SK-N-MC (cell line): ENCODE results near the gene ULK4.

ENCODE experiments used
- DNase-seq: peaks from one replicate; pipeline ENCODE4 v3.0.0-alpha.2; 2011; ENCODE audit warnings: low read depth, low spot score
- H3K27ac ChIP-seq: fragments of 200-600 bp; sonication (generic); 2 replicates; pipeline ENCODE4 v1.5.1; 2016; ENCODE audit warnings: mixed run types
- H3K36me3 ChIP-seq: fragments of 200-600 bp; sonication (generic); 2 replicates; pipeline ENCODE4 v1.6.1; 2017; ENCODE audit warnings: antibody characterized with exemption, low read length, mixed read lengths; ENCODE audit not compliant: insufficient read depth
- H3K4me3 ChIP-seq: fragments of 200-600 bp; sonication (generic); 2 replicates; pipeline ENCODE4 v1.5.1; 2016
- H3K9ac ChIP-seq: fragments of 200-600 bp; sonication (generic); 2 replicates; pipeline ENCODE4 v1.8.0; 2017; ENCODE audit warnings: mixed run types, mixed read lengths; ENCODE audit not compliant: insufficient read length
- H3K9me3 ChIP-seq: fragments of 200-600 bp; sonication (generic); 2 replicates; pipeline ENCODE4 v1.6.1; 2017; ENCODE audit warnings: low read depth, mild to moderate bottlenecking, antibody characterized with exemption, low read length, moderate library complexity, mixed read lengths
- EZH2 ChIP-seq: fragments of 200-600 bp; sonication (generic); IDR thresholded peaks from one replicate; pipeline ENCODE4 v1.6.1; 2017; ENCODE audit warnings: antibody characterized with exemption
- FOXP2 ChIP-seq: optimal IDR thresholded peaks from 2 replicates; pipeline ENCODE3; 2011; ENCODE audit warnings: mild to moderate bottlenecking, moderate library complexity; ENCODE audit not compliant: insufficient read depth; ENCODE audit errors: extremely low read length, control extremely low read depth
- POLR2AphosphoS5 ChIP-seq: IDR thresholded peaks from 2 replicates; pipeline ENCODE4 v1.6.1; 2012; ENCODE audit warnings: mild to moderate bottlenecking, low read depth, low read length, borderline replicate concordance

The ULK4 gene

GRCh38 chr3:41434781-41435180 is 527.1 kb downstream of the ULK4 start:
- Histone ChIP-seq H3K4me3 (no peak overlapping the region), H3K36me3 (no peaks in the 10 kb centered on the region), H3K9me3 (no peaks in the 10 kb centered on the region), H3K27ac (no peak overlapping the region), H3K9ac (no peak overlapping the region)
- DNase-seq = peak; percentile 12
- TF ChIP-seq FOXP2 = no peak
- no peak for TF ChIP-seq POLR2AphosphoS5
- TF ChIP-seq EZH2 = no peak

- Histone ChIP-seq H3K27ac (no peak overlapping the region), H3K36me3 (no peaks in the 10 kb centered on the region), H3K4me3 (no peak overlapping the region), H3K9ac (no peak overlapping the region), H3K9me3 (no peaks in the 10 kb centered on the region)
- TF ChIP-seq EZH2 = no peak
- TF ChIP-seq POLR2AphosphoS5 = no peak
- no peak for TF ChIP-seq FOXP2
- DNase-seq = no peak
Observed at GRCh38 chr3:41431386-41431785, 530.5 kb downstream of the ULK4 start.

- no peaks in the 10 kb centered on the region for H3K36me3 ChIP-seq
- H3K9ac ChIP-seq = no peak overlapping the region
- H3K9me3 ChIP-seq = no peaks in the 10 kb centered on the region
- TF ChIP-seq EZH2 (no peak), FOXP2 (no peak), POLR2AphosphoS5 (no peak)
- no peak for DNase-seq
- H3K27ac ChIP-seq = no peak overlapping the region
- no peak overlapping the region for H3K4me3 ChIP-seq
Observed at GRCh38 chr3:41430886-41431285, 531.0 kb downstream of the ULK4 start.

GRCh38 chr3:41430391-41430790 is 531.5 kb downstream of the ULK4 start:
- H3K9ac ChIP-seq = no peak overlapping the region

GRCh38 chr3:41426485-41426884 is 535.4 kb downstream of the ULK4 start:
- H3K36me3 ChIP-seq = no peaks in the 10 kb centered on the region
- TF ChIP-seq POLR2AphosphoS5 (no peak), EZH2 (no peak), FOXP2 (no peak)
- no peak overlapping the region for H3K4me3 ChIP-seq
- no peak overlapping the region for H3K27ac ChIP-seq
- no peak overlapping the region for H3K9ac ChIP-seq
- H3K9me3 ChIP-seq = no peaks in the 10 kb centered on the region
- no peak for DNase-seq

More at GRCh38 chr3:41430391-41430790, 531.5 kb downstream of the ULK4 start:
- Histone ChIP-seq H3K4me3 (no peak overlapping the region), H3K36me3 (no peaks in the 10 kb centered on the region), H3K9me3 (no peaks in the 10 kb centered on the region), H3K27ac (no peak overlapping the region)
- DNase-seq = no peak
- no peak for TF ChIP-seq EZH2
- no peak for TF ChIP-seq POLR2AphosphoS5
- TF ChIP-seq FOXP2 = no peak

- no peak for DNase-seq
- no peak overlapping the region for H3K27ac ChIP-seq
- TF ChIP-seq FOXP2 = no peak
- TF ChIP-seq POLR2AphosphoS5 = no peak
- no peak for TF ChIP-seq EZH2
- no peaks in the 10 kb centered on the region for H3K9me3 ChIP-seq
- H3K9ac ChIP-seq = no peak overlapping the region
- H3K36me3 ChIP-seq = no peaks in the 10 kb centered on the region
- H3K4me3 ChIP-seq = no peak overlapping the region
Observed at GRCh38 chr3:41424543-41425300, 537.2 kb downstream of the ULK4 start.

GRCh38 chr3:41419809-41420208 is 542.1 kb downstream of the ULK4 start:
- H3K4me3 ChIP-seq = no peak overlapping the region
- no peaks in the 10 kb centered on the region for H3K9me3 ChIP-seq
- no peak overlapping the region for H3K27ac ChIP-seq
- H3K36me3 ChIP-seq = no peaks in the 10 kb centered on the region
- no peak overlapping the region for H3K9ac ChIP-seq
- TF ChIP-seq EZH2 (no peak), POLR2AphosphoS5 (no peak), FOXP2 (no peak)
- DNase-seq = no peak

- Histone ChIP-seq H3K9ac (no peak overlapping the region), H3K9me3 (no peaks in the 10 kb centered on the region), H3K4me3 (no peak overlapping the region), H3K27ac (no peak overlapping the region), H3K36me3 (no peaks in the 10 kb centered on the region)
- no peak for DNase-seq
- no peak for TF ChIP-seq FOXP2
- no peak for TF ChIP-seq EZH2
- no peak for TF ChIP-seq POLR2AphosphoS5
Observed at GRCh38 chr3:41418961-41419691, 542.8 kb downstream of the ULK4 start.

- H3K36me3 ChIP-seq = no peaks in the 10 kb centered on the region
- no peak overlapping the region for H3K9ac ChIP-seq
- no peak overlapping the region for H3K4me3 ChIP-seq
- H3K27ac ChIP-seq = no peak overlapping the region
- no peaks in the 10 kb centered on the region for H3K9me3 ChIP-seq
- no peak for DNase-seq
- TF ChIP-seq EZH2 = no peak
- TF ChIP-seq FOXP2 = no peak
- TF ChIP-seq POLR2AphosphoS5 = no peak
Observed at GRCh38 chr3:41417574-41417973, 544.3 kb downstream of the ULK4 start.
